A172 (cell line): Measurements from ENCODE around the gene PHACTR4. TPM values are rescaled to one million over a fixed set of nuclear protein-coding genes. Genes with fewer than 3 reads are reported as not detected.
"Not testable (repeated sequence)": the region's sequence is repeated elsewhere in the genome, so short reads cannot be mapped to it uniquely, and the experiment has no call there.

Experiments used
- DNase-seq: peaks from one replicate; pipeline ENCODE4 v3.0.0-alpha.2; 2015; ENCODE audit warnings: low spot score
- total RNA-seq: library from RNA; depleted of rRNA; stranded (reverse); fragments of >200 nt; shearing (Covaris generic); gene quantifications from 2 replicates; pipeline ENCODE4 v1.2.3, GENCODE V29; 2014

PHACTR4 gene
- total RNA-seq, 1 experiment from 2014 or later: 6.0 TPM

GRCh38 chr1:28370239-28371009 is 884 bp downstream of the PHACTR4 start:
- no peak for DNase-seq

- DNase-seq: no peak
Observed at GRCh38 chr1:28371010-28371377, 1.5 kb downstream of the PHACTR4 start.

- not testable (repeated sequence) for DNase-seq
Observed at GRCh38 chr1:28373450-28373849, 3.9 kb downstream of the PHACTR4 start.

GRCh38 chr1:28374297-28374696 is 4.8 kb downstream of the PHACTR4 start:
- DNase-seq: no peak

- not testable (repeated sequence) for DNase-seq
Observed at GRCh38 chr1:28375598-28375997, 6.1 kb downstream of the PHACTR4 start.

GRCh38 chr1:28376195-28376594 is 6.7 kb downstream of the PHACTR4 start:
- not testable (repeated sequence) for DNase-seq

GRCh38 chr1:28378906-28379305 is 9.4 kb downstream of the PHACTR4 start:
- DNase-seq: no peak

- DNase-seq: no peak
Observed at GRCh38 chr1:28380394-28380793, 10.9 kb downstream of the PHACTR4 start.

- DNase-seq: not testable (repeated sequence)
Observed at GRCh38 chr1:28383785-28384184, 14.2 kb downstream of the PHACTR4 start.

- peak; percentile 61 for DNase-seq
Observed at GRCh38 chr1:28392027-28392652, 22.6 kb downstream of the PHACTR4 start.

GRCh38 chr1:28394136-28394535 is 24.6 kb downstream of the PHACTR4 start:
- no peak for DNase-seq

GRCh38 chr1:28395181-28395580 is 25.6 kb downstream of the PHACTR4 start:
- DNase-seq: no peak

GRCh38 chr1:28401760-28402159 is 32.2 kb downstream of the PHACTR4 start:
- no peak for DNase-seq

GRCh38 chr1:28409090-28409489 is 39.5 kb downstream of the PHACTR4 start:
- no peak for DNase-seq

- no peak for DNase-seq
Observed at GRCh38 chr1:28411656-28412055, 42.1 kb downstream of the PHACTR4 start.

GRCh38 chr1:28412731-28413130 is 43.2 kb downstream of the PHACTR4 start:
- DNase-seq: no peak

- no peak for DNase-seq
Observed at GRCh38 chr1:28416509-28417194, 47.1 kb downstream of the PHACTR4 start.

- peak; percentile 53 for DNase-seq
Observed at GRCh38 chr1:28417441-28417922, 47.9 kb downstream of the PHACTR4 start.

- DNase-seq: no peak
Observed at GRCh38 chr1:28417926-28418637, 48.5 kb downstream of the PHACTR4 start.

- DNase-seq: no peak
Observed at GRCh38 chr1:28421744-28422143, 52.2 kb downstream of the PHACTR4 start.

- DNase-seq: no peak
Observed at GRCh38 chr1:28426831-28427230, 57.3 kb downstream of the PHACTR4 start.

GRCh38 chr1:28428012-28428411 is 58.5 kb downstream of the PHACTR4 start:
- DNase-seq: no peak
